ENCODE measurements around the gene LAMA3.

LAMA3 gene

GRCh38 chr18:23918395-23919032, 229.3 kb downstream of the LAMA3 start:
- DNase-seq: peak; percentile 72

GRCh38 chr18:23920054-23920453, 230.8 kb downstream of the LAMA3 start:
- DNase-seq: no peak

DNA sequence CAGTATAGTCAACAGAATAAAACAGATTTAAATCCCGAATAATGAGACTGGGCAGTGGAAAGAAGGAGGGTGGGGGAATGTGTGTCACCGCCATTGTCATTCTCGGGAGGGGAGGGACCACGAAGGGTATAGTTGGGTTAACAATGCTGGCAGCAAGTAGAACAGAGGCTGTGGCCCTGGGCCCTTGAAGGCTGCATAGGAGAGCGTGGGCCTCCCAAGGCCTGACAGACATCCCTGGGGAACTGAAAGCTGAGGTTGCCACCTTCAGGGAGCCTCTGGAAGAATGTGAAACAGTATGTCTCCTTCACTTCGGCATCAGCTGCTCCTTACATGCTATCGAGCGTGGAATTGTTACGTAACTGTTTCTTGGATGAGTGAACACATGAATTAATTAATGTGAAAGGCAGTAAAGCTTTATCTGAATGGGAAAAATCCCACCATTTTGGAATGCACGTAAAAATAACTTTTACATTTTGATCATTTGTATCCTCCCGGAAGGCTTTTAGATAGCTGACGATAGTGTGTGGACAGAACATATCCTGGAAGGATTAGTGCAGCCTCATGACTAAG, 232.5 kb downstream of the LAMA3 start:
- no peak for DNase-seq

GRCh38 chr18:23922939-23923338, 233.7 kb downstream of the LAMA3 start:
- no peak for DNase-seq

GRCh38 chr18:23924813-23925212, 235.6 kb downstream of the LAMA3 start:
- no peak for DNase-seq

DNA sequence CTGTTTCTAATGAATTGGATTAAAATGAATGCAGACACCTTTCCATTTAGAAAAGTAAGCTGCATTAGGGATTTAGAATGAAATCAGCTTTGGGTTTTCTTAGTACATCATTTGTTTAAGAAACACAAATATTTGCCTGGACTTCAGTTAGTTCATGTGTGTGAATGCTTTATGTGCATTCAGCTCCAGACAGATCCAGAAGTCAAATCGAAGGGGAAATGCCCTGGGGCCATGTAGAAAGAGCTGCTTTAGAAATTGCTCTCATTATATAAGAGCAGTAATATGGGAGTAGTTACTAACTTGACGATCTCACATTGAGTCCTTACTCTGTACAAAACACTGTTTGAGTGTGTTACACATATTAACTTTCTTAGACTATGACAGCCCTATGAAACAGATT, 237.3 kb downstream of the LAMA3 start:
- DNase-seq: no peak

- DNase-seq: no peak
Measured at GRCh38 chr18:23927821-23928746, 238.8 kb downstream of the LAMA3 start.

GRCh38 chr18:23929362-23929930, 240.2 kb downstream of the LAMA3 start:
- DNase-seq: no peak

- DNase-seq: no peak
Measured at GRCh38 chr18:23930002-23930401, 240.7 kb downstream of the LAMA3 start.

- DNase-seq: no peak
Measured at GRCh38 chr18:23932385-23933067, 243.3 kb downstream of the LAMA3 start.

- no peak for DNase-seq
Measured at GRCh38 chr18:23933407-23933806, 244.2 kb downstream of the LAMA3 start.

DNA sequence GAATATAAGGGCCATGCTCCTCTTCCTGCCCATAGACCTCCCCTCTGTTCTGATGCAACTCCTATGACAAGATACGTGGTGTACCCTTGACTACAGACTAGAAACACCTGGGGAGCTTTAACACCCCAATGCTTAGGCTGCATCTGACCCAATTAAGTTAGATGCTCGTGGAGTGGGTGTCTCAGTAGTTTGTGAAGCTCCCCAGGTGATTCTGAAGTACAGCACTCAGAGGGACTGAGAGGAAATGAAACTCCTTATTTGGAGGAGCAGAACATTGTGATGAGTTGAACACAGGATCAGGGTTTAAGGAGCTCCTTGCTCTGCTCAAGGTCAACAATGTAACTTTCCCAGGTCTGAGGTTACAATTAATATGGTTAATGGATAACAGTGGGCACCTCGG, 245.0 kb downstream of the LAMA3 start:
- DNase-seq: no peak

- no peak for DNase-seq
Measured at GRCh38 chr18:23934863-23935262, 245.6 kb downstream of the LAMA3 start.

- no peak for DNase-seq
Measured at GRCh38 chr18:23935804-23936203, 246.6 kb downstream of the LAMA3 start.

- DNase-seq: no peak
Measured at GRCh38 chr18:23936381-23936958, 247.2 kb downstream of the LAMA3 start.

GRCh38 chr18:23938043-23938756, 248.9 kb downstream of the LAMA3 start:
- no peak for DNase-seq

- no peak for DNase-seq
Measured at GRCh38 chr18:23938901-23939341, 249.7 kb downstream of the LAMA3 start.

DNA sequence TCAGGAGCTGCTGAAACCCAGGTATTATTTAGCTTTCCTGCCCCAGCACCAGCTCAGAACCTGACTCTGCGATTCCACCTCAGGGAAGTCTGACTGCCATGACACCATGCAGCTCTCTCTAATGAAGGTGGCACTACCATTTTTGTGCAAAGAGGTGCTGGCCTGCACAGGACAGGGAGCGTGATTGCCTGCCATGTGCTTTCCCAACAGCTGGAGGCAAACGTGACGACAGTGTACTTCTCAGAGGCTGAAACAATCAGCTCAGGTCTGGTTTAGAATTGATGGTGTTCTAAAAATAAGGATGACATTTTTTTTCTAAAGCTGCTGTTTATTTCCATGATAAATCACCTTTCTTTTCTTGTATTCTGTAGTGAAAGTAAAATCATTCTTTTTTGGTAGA, 250.1 kb downstream of the LAMA3 start:
- no peak for DNase-seq

- DNase-seq: no peak
Measured at GRCh38 chr18:23939896-23940295, 250.6 kb downstream of the LAMA3 start.

GRCh38 chr18:23941791-23942190, 252.5 kb downstream of the LAMA3 start:
- no peak for DNase-seq

GRCh38 chr18:23943104-23943503, 253.9 kb downstream of the LAMA3 start:
- no peak for DNase-seq
